Neuron (in vitro differentiated cells): ENCODE measurements around the gene EIF3D.

Experiments
- H2AFZ ChIP-seq: one replicate; pipeline ENCODE4 v1.6.1; 2013; ENCODE audit warnings: low read depth, mild to moderate bottlenecking, inconsistent platforms, low read length, moderate library complexity
- H3K27me3 ChIP-seq: one replicate; pipeline ENCODE4 v1.6.1; 2013; ENCODE audit warnings: low read length; ENCODE audit not compliant: insufficient read depth
- H3K36me3 ChIP-seq: one replicate; pipeline ENCODE4 v1.6.1; 2013; ENCODE audit warnings: low read length; ENCODE audit not compliant: insufficient read depth
- H3K4me1 ChIP-seq: one replicate; pipeline ENCODE4 v1.6.1; 2013; ENCODE audit warnings: low read length; ENCODE audit not compliant: insufficient read depth
- H3K4me3 ChIP-seq: 2 replicates; pipeline ENCODE4 v1.5.1; 2013; ENCODE audit warnings: mild to moderate bottlenecking, low read length, moderate library complexity
- H3K9me3 ChIP-seq: one replicate; pipeline ENCODE4 v1.6.1; 2013; ENCODE audit warnings: low read length

The EIF3D gene

GRCh38 chr22:36528795-36529751, at the start of gene EIF3D:
EIF3D (minus strand) TSS chr22:36529166; CDS start chr22:36526121, 3,045 bp downstream.
- H3K4me3 ChIP-seq = peak within 1 kb of the TSS; percentile 97
- peaks cover 28% of the 10 kb centered on the region for H3K36me3 ChIP-seq
- peaks cover 13% of the 10 kb centered on the region for H3K4me1 ChIP-seq
- H3K27me3 ChIP-seq = no peaks in the 10 kb centered on the region
- peak within 1 kb of the TSS; percentile 56 for H2AFZ ChIP-seq
- H3K9me3 ChIP-seq = no peaks in the 10 kb centered on the region

DNA sequence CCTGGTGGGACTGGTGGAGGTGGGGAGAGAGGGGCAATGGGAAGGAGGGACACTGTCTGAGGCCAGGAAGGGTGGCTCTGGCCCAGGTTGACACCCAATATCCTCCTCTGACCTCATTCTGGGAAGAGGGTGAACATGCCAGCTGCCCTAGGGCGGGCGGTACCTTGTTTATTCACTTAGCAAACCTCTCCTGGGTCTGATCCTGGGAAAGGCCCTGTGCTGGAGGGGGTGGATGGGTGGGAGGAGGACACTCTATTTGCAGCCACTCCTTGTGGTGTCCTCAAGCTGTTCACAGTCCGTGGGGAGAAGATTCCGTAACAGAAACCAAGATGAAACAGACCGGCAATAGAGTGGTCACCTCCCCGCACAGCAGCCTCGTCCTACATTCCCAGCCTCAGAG, 49.7 kb upstream of the EIF3D start:
- Histone ChIP-seq H3K9me3 (no peaks in the 10 kb centered on the region), H3K36me3 (no peaks in the 10 kb centered on the region), H2AFZ (no peak overlapping the region), H3K27me3 (no peaks in the 10 kb centered on the region), H3K4me3 (no peak overlapping the region), H3K4me1 (no peaks in the 10 kb centered on the region)

DNA sequence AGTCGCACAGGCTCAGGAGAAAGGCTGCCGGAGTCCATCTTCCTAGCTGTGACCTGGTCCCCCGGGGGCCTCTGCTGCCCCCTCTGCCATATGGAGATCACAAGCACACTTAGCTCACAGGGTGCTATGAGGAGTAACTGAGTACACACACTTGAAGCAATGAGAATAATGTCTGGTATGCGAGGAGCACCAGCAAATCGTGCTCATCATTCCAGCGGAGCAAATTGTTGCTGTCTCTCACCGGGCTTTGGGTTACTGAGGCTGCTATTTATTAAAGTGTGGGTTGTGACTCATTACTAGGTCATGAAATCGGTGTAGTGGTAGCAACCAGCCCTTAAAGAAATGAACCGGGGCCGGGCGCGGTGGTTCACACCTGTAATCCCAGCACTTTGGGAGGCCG, 48.1 kb upstream of the EIF3D start:
- Histone ChIP-seq H2AFZ (no peak overlapping the region), H3K27me3 (no peaks in the 10 kb centered on the region), H3K36me3 (no peaks in the 10 kb centered on the region), H3K4me3 (no peak overlapping the region), H3K4me1 (no peaks in the 10 kb centered on the region), H3K9me3 (no peaks in the 10 kb centered on the region)

GRCh38 chr22:36574728-36575127, 45.8 kb upstream of the EIF3D start:
- H3K27me3 ChIP-seq = no peaks in the 10 kb centered on the region
- H3K4me3 ChIP-seq = no peak overlapping the region
- H2AFZ ChIP-seq = no peak overlapping the region
- H3K4me1 ChIP-seq = peaks cover 2% of the 10 kb centered on the region
- no peaks in the 10 kb centered on the region for H3K9me3 ChIP-seq
- no peaks in the 10 kb centered on the region for H3K36me3 ChIP-seq

GRCh38 chr22:36573815-36574363, 44.9 kb upstream of the EIF3D start:
- no peak overlapping the region for H2AFZ ChIP-seq
- no peaks in the 10 kb centered on the region for H3K27me3 ChIP-seq
- H3K4me3 ChIP-seq = no peak overlapping the region
- no peaks in the 10 kb centered on the region for H3K36me3 ChIP-seq
- H3K4me1 ChIP-seq = peaks cover 2% of the 10 kb centered on the region
- no peaks in the 10 kb centered on the region for H3K9me3 ChIP-seq

DNA sequence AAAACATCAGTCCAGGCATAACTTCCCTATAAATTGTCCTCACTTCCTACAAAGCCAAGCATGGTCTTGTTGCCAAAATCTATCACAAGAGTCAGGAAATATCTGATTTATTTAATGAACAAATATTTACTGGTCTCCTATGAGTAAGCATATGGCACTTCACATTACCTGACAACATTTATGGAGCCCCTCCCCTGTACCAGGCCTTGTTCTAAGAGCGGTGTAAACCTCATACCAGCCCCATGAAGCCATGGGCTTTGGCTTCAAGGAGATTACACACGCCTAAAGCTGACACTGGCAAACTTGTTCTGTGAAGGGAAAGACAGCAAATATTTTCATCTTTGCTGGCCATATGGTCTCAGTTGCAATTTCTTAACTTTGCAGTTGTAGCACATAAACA, 43.0 kb upstream of the EIF3D start:
- no peaks in the 10 kb centered on the region for H3K36me3 ChIP-seq
- no peak overlapping the region for H2AFZ ChIP-seq
- H3K4me1 ChIP-seq = peaks cover 2% of the 10 kb centered on the region
- no peaks in the 10 kb centered on the region for H3K27me3 ChIP-seq
- H3K4me3 ChIP-seq = no peak overlapping the region
- no peaks in the 10 kb centered on the region for H3K9me3 ChIP-seq

DNA sequence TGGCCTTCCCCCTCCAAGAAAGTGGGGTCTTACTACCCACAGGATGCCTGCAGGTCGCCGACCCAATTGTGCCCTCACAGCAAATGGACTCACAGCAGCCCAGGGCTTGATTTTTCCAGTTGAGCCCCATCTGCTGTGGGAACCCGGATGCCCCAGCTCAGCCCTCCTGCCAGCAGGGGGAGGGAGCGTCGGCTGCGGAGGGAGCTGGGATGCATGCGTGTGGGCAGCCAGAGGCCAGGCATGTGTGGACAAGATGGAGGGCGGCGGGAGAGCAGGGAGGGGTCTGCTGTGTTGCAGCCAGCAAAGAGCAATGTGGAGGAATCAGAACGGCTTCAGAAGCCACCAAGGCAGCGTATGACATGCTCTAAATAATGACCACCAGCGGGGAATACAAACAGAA, 41.0 kb upstream of the EIF3D start:
- Histone ChIP-seq H3K4me1 (peaks cover 2% of the 10 kb centered on the region), H3K36me3 (no peaks in the 10 kb centered on the region), H3K4me3 (no peak overlapping the region), H3K9me3 (no peaks in the 10 kb centered on the region), H3K27me3 (peaks cover 6% of the 10 kb centered on the region), H2AFZ (peak overlapping the region; percentile 44)

DNA sequence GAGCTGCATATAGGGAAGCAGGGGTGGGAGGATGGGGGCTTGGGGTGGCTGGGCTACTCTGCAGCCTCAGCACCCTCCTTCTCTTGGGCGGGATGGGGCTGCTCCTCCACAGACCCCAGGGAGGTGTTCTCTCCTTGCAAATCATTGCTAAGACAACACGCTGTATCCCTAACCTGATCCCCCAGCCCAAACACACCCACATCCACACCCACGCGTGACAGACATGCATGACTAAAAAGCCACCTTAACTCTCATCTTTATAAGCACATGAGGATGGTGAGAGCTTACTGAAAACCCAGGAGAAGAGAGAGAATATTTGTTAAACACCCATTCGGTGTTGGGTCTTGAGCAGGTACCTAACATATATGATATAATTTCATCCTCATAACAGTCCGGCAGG, 39.9 kb upstream of the EIF3D start:
- Histone ChIP-seq H3K9me3 (no peaks in the 10 kb centered on the region), H3K27me3 (peaks cover 6% of the 10 kb centered on the region), H3K4me1 (peaks cover 2% of the 10 kb centered on the region), H3K36me3 (no peaks in the 10 kb centered on the region), H3K4me3 (no peak overlapping the region), H2AFZ (no peak overlapping the region)

GRCh38 chr22:36566720-36567119, 37.8 kb upstream of the EIF3D start:
- Histone ChIP-seq H3K27me3 (peaks cover 9% of the 10 kb centered on the region), H3K9me3 (no peaks in the 10 kb centered on the region), H3K4me3 (no peak overlapping the region), H3K4me1 (peaks cover 2% of the 10 kb centered on the region), H2AFZ (no peak overlapping the region), H3K36me3 (no peaks in the 10 kb centered on the region)

DNA sequence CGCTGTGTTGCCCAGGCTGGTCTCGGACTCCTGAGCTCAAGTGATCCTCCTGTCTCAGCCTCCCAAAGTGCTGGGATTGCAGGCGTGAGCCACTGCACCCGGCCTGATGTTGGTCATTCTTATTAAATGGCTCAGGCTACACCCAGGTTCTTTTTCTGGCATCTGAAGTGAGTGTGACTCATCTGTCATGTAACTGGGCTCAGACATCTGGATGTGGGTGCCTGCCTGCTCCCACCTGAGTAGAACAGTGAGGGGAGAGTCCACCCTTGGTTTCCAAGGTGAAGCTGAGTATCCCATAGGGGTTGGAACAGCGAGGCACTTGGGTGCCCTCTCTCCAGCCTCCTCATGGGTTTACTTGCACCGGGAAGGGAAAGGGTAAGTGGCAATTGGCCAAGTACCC, 36.7 kb upstream of the EIF3D start:
- Histone ChIP-seq H2AFZ (no peak overlapping the region), H3K4me3 (no peak overlapping the region), H3K27me3 (peaks cover 9% of the 10 kb centered on the region), H3K9me3 (no peaks in the 10 kb centered on the region), H3K4me1 (peaks cover 2% of the 10 kb centered on the region), H3K36me3 (no peaks in the 10 kb centered on the region)

- Histone ChIP-seq H3K27me3 (peaks cover 9% of the 10 kb centered on the region), H3K4me3 (no peak overlapping the region), H3K36me3 (no peaks in the 10 kb centered on the region), H3K4me1 (peaks cover 2% of the 10 kb centered on the region), H2AFZ (no peak overlapping the region), H3K9me3 (no peaks in the 10 kb centered on the region)
Measured at GRCh38 chr22:36565159-36565507, 36.2 kb upstream of the EIF3D start.

DNA sequence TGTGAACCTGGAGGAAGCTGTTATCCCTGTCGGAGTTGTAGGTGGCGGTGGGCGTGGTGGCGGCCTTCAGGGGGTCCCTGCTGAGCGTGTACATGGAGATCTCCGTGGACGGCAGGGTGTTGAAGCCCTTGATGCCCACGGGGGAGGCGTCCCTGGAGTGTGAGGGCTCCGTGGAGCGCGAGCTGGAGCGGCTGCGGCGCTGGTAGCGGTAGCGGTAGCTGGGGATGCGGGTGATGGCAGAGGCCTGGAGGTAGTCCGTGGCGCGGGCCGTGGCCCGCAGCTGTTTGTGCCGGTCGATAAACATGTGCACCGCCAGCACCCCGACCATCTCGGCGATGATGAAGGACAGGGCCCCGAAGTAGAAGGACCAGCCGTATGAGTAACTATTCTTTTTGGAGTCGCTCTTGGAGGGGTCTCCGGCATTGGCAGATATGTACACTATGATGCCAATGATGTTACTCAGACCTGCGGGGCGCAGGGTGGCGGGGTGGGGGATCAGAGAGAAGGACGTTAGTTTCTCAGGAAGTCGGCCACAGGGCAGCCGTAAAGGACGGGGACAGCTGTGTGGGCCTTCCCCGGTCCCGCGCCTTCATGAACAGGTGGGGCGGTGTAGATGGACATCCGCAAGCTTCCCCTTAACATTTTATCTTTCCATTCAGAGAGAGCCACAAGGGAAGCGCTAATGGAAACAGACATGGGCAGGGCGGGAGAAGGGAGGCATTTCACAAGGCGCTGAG, 35.6 kb upstream of the EIF3D start:
- Histone ChIP-seq H3K9me3 (no peaks in the 10 kb centered on the region), H3K4me3 (no peak overlapping the region), H3K27me3 (peaks cover 9% of the 10 kb centered on the region), H3K36me3 (no peaks in the 10 kb centered on the region), H2AFZ (no peak overlapping the region), H3K4me1 (no peaks in the 10 kb centered on the region)

GRCh38 chr22:36563898-36564297, 34.9 kb upstream of the EIF3D start:
- Histone ChIP-seq H3K9me3 (no peaks in the 10 kb centered on the region), H3K27me3 (peaks cover 9% of the 10 kb centered on the region), H3K4me3 (no peak overlapping the region), H3K4me1 (no peaks in the 10 kb centered on the region), H3K36me3 (no peaks in the 10 kb centered on the region), H2AFZ (no peak overlapping the region)
